HG03196 (cell line): ENCODE data around the gene SYT9.

Experiments used
- ATAC-seq: cut with Tn5 transposase; IDR thresholded peaks from one replicate; pipeline ENCODE4 v1.9.1; 2021; ENCODE audit not compliant: unreplicated experiment

SYT9 gene

GRCh38 chr11:7462706-7463105 lies 211.0 kb downstream of the SYT9 start:
- no peak for ATAC-seq

DNA sequence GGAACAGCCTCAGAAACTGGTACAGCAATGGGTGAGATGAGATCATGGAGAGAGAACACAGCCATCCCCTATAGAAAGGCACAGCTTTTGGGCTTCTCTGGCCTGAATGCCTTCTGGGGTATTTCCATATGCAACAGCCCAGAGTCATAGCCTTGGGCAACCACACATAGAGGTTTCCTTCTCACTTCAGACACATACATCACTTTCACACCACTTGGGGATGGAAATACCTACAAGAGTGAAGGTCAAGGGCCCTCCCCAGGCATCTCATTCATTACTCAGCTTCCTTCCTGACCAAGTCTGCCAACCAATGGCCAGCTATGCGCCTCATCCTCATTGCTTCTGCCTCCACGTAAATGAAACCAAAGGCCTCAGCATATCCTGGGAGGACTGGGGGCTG lies 215.9 kb downstream of the SYT9 start:
- peak; percentile 72 for ATAC-seq

DNA sequence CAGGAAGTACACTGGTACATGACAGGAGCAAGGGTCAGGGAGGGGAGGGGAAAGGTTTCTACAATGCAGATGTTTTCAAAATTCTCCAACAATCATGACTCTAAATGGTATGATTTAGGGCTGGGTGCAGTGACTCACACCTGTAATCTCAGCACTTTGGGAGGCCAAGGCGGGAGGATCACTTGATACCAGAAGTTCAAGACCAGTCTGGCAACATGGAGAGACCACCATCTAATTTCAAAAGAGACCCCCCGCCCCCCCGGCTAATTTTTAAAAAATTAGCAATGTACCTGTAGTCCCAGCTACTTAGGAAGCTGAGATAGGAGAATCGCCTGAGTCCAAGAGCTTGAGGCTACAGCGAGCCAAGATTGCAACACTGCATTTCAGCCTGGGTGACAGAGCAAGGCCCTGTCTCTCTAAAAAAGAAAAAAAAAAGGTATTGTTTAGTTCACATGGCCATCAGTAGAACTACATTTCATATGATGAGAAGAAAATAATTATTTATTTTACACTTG lies 217.7 kb downstream of the SYT9 start:
- ATAC-seq = no peak

DNA sequence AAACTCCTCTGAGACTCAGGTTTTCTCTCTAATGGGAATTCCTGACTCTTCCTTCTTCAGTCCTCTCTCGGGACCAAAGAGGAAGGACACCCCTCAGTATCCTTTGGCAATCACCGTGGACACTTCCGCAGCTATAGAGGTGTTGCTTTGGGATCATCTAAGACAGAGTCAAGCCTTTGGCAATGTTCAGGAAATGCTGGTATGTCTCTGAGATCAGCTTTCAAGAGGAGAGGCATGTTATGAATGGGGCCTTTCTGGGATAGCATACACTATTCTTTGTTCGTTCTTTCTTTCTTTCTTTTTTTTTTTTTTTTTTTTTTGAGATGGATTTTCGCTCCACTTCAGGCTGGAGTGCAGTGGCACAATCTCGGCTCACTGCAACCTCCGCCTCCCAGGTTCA lies 219.4 kb downstream of the SYT9 start:
- no peak for ATAC-seq

GRCh38 chr11:7473717-7474116 lies 222.0 kb downstream of the SYT9 start:
- peak; percentile 86 for ATAC-seq

- ATAC-seq = no peak
Measured at GRCh38 chr11:7480113-7480512, 228.4 kb downstream of the SYT9 start.

DNA sequence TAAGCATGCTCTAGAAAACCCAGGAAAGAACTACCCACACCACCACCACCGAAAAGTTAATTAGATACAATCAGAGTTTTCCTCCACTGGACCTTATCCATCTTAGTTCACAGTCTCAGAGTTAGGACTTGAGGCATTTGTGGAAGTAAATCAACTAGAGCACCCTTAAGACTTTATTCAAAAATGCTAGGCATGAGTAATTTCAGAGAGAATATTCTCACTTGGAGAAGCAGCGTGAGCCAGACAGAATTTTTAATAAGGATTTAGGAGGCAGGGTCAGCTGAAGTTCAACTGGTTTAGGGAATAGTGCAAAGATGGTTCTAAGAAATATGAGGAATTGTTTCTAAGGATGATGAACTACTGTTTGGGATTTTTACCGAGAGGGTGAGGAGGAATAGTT lies 232.4 kb downstream of the SYT9 start:
- ATAC-seq = no peak

DNA sequence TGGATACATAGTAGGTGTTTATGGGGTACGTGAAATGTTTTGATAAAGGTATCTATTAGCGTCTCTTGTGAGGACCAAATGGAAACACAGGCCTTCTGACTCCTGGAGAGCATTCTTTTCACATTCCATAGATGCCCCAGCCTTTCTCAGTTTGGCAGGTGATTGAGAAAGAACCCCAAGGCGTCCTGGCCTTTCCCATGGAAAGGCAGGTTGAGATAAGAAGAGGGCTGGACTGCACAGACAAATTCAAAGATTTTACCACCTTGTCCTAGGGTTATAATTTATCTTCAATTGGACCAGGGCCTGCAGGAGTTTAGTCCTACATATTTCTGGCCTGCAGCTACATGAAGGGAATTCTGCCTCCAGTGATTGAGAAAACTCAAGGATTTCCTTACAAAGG lies 232.9 kb downstream of the SYT9 start:
- no peak for ATAC-seq

- no peak for ATAC-seq
Measured at GRCh38 chr11:7485186-7486097, 233.7 kb downstream of the SYT9 start, which contains the start of gene OLFML1. TSS of gene OLFML1 (plus strand) at chr11:7485506. CDS start at chr11:7485876, 370 bp downstream.

- no peak for ATAC-seq
Measured at GRCh38 chr11:7486098-7486780, 234.5 kb downstream of the SYT9 start.

DNA sequence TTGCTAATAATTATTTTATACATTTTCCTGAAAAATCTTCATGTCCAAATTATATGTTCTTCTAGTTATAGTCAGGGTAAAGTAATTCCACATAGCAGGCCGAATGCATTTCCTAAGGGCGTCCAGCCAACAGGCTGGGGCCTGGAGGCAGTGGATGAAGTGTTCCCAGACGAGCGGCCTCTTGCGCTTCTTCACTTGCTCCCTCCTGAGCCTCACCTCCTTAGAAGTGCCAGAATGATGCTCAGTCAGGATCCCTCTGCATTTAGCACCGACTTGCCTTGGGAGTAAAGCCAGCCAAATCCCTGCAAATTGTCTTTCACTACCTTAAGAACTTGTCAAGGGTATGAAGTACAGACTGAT lies 235.1 kb downstream of the SYT9 start:
- no peak for ATAC-seq

DNA sequence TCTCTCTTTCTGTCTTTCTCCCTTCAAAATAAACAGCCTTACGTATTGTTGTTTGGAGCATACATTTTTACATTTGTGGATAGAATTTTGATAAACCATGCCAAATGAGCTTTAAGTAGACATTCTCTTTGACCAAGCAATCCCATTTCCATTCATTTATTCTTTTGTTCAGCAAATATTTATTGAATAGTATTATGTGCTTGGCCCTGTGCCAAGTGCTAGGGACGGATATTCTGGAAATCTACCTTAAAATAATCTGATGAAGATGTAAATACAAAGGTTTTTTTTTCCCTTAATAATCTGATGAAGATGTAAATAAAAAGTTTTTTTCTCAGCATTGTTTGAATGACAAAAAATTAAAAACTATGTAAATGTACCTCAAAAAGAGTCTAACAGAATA lies 235.7 kb downstream of the SYT9 start:
- ATAC-seq = no peak

DNA sequence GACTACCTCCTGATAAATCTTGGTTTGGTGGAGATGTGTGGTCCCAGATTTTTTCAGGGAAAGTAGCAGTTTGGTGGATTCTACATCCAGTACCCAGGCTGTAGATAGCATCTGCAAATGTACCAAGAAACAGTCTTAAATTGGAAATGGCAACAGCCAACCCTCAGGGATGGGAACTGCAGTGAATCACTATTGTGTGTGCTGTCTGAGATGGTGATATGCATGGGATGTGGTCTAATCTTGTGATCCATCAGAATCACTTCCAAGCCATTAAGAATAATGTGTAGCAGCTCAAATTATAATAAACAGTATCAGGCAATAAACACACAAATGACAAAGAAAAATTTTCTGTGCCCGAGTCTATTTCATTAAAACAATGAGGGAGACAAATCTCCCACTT lies 237.0 kb downstream of the SYT9 start:
- ATAC-seq = no peak

DNA sequence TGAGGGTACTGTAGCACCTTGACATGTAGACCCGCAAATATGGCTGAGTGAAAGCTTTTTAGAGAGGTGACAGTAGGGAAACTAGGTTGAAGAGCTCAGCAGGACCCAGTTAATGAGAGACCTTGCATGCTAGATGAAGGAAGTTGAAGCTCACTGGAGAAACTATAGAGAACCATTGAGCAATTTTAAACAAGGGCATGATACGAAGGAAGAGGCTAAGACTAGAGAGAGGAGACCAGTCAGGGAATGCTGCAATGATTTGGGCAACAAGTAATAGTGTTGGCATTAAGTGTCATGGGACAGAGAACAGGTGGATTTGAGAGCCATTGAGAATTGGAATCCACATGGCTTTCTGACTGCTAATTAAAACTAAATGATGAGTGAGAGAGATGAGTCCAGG lies 237.7 kb downstream of the SYT9 start:
- ATAC-seq = no peak

DNA sequence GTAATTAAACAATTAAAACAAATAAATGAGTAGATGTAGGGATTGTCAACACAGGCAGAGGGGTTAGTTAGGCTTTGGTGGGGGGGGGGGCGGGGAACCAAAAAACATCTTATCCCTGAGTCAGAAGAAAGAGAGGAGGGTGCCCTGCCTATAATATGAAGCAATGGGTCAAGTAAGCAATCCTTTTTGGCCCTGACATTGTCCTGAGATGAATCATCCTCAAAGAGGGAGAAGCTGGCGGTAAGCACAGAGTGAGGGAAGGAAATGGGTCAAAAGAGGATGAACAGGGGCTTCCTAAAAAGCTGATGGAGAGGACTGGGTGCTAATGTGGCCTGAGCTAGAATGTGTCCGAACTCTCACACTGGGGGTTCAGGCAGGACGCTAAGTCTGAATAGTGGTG lies 238.3 kb downstream of the SYT9 start:
- no peak for ATAC-seq

GRCh38 chr11:7490535-7490934 lies 238.8 kb downstream of the SYT9 start:
- ATAC-seq = no peak

DNA sequence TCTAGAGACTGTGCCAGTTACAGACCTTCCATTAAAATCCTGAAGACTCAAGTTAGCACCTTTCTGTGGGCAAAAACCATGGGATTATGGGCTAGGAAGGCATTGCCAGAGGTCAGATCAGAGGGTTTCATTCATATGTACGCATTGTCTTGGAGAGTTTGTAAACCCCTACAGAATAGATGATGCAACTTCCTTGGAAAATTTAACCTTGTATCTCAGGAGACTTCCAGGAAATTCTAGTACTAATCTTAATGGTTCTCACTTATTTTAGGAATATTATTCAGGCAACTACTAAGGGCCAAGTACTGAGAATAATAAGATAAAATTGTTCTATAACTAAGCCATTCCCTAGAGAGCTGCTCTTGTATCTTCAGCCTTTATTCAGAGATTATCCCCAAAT lies 240.5 kb downstream of the SYT9 start:
- no peak for ATAC-seq

GRCh38 chr11:7493670-7494069 lies 242.0 kb downstream of the SYT9 start:
- no peak for ATAC-seq

- no peak for ATAC-seq
Measured at GRCh38 chr11:7494086-7494745, 242.5 kb downstream of the SYT9 start.

DNA sequence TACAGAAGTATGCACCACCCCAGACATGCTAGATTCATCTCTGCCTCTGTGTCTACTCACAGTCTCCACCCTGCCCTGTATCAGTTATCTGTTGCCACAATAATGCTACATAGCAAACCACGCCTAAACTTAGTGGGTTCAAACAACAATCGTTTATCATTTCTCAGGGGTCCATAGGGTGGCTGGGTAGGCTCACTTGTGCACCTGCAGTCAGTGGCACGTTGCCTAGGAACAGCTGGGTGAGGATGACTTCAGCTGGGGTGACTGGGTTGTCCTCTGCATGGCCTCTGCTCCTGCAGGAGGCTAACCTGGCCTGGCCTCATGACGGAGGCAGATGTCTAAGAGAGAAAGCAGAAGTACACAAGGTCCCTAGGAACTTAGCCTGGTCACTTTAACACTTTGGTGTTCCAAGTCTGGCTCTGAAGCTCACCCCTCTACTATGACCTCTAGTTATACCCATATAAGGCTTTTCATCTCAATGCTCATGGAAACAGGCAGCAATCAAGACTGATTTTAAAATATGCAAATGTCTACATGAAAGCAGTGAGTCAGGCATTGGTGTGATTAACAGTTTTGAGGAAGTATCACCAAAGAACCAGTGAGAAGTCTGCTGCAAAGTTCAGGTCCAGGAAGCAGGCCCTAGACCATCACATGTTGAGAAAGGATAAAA lies 244.3 kb downstream of the SYT9 start:
- peak; percentile 84 for ATAC-seq

GRCh38 chr11:7498193-7498592 lies 246.5 kb downstream of the SYT9 start:
- no peak for ATAC-seq
